ENCODE results near the gene ANAPC4.

- no peak for TF ChIP-seq RNF2 (IDR thresholded peaks at IDR 0.05; ENCODE audit: borderline replicate concordance, low read depth, low read length, missing control alignments, poor library complexity, severe bottlenecking)
- TF ChIP-seq TBP (IDR thresholded peaks at IDR 0.05; ENCODE audit: low read depth, low read length), result no peak
- TF ChIP-seq, protein P1, sequence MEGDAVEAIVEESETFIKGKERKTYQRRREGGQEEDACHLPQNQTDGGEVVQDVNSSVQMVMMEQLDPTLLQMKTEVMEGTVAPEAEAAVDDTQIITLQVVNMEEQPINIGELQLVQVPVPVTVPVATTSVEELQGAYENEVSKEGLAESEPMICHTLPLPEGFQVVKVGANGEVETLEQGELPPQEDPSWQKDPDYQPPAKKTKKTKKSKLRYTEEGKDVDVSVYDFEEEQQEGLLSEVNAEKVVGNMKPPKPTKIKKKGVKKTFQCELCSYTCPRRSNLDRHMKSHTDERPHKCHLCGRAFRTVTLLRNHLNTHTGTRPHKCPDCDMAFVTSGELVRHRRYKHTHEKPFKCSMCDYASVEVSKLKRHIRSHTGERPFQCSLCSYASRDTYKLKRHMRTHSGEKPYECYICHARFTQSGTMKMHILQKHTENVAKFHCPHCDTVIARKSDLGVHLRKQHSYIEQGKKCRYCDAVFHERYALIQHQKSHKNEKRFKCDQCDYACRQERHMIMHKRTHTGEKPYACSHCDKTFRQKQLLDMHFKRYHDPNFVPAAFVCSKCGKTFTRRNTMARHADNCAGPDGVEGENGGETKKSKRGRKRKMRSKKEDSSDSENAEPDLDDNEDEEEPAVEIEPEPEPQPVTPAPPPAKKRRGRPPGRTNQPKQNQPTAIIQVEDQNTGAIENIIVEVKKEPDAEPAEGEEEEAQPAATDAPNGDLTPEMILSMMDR (IDR thresholded peaks at IDR 0.05; ENCODE audit: control extremely low read depth in 1 of 3, insufficient read depth in 1 of 3, low read depth in 1 of 3, low read length in 3 of 3), result no peak
- no peak for TF ChIP-seq HDAC2 (IDR thresholded peaks at IDR 0.05; ENCODE audit: borderline replicate concordance in 1 of 2, low read depth in 2 of 2, low read length in 2 of 2)
- TF ChIP-seq TAF1 (IDR thresholded peaks at IDR 0.05; ENCODE audit: low read depth, low read length), result no peak
Measured at GRCh38 chr4:25421816-25422525, 44.9 kb downstream of the ANAPC4 start.

All from H1 (cell line).